ENCODE data around the gene ZHX3. TPM values are rescaled to one million over a fixed set of nuclear protein-coding genes. Genes with fewer than 3 reads are reported as not detected.

Gene ZHX3
- total RNA-seq, 1 experiment from 2014 or later = 22.7 TPM

DNA sequence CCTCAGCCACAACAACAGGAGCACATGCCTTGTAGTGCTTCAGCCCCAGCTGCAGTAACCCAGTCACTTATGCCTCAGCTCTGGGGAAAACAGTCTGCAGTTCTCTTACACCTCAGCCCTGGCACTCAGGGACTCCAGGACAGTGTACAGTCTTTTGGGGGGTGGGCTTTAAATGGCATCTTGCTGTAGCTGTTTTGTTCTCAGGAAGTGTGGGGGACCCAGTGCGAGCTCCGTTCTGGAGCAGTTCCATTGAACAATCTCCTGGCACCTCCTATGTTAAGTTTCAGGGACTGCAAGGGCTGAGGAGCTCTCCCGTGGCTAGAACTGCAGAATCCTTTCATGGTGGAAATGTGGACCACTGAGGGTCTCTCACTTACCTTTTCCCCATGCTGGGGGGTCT is 125.0 kb downstream of the ZHX3 start:
- TF ChIP-seq, protein P1, sequence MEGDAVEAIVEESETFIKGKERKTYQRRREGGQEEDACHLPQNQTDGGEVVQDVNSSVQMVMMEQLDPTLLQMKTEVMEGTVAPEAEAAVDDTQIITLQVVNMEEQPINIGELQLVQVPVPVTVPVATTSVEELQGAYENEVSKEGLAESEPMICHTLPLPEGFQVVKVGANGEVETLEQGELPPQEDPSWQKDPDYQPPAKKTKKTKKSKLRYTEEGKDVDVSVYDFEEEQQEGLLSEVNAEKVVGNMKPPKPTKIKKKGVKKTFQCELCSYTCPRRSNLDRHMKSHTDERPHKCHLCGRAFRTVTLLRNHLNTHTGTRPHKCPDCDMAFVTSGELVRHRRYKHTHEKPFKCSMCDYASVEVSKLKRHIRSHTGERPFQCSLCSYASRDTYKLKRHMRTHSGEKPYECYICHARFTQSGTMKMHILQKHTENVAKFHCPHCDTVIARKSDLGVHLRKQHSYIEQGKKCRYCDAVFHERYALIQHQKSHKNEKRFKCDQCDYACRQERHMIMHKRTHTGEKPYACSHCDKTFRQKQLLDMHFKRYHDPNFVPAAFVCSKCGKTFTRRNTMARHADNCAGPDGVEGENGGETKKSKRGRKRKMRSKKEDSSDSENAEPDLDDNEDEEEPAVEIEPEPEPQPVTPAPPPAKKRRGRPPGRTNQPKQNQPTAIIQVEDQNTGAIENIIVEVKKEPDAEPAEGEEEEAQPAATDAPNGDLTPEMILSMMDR (IDR thresholded peaks at IDR 0.05; ENCODE audit: unreplicated experiment) = no peak
- Mint-ChIP-seq H3K36me3 (ENCODE audit: insufficient read depth, unreplicated experiment) (no peaks in the 10 kb centered on the region), H3K27ac (ENCODE audit: unreplicated experiment) (no peak overlapping the region), H3K4me3 (ENCODE audit: low read depth, unreplicated experiment) (no peak overlapping the region), H3K4me1 (ENCODE audit: low read depth, unreplicated experiment) (no peaks in the 10 kb centered on the region), H3K9me3 (ENCODE audit: low read depth, unreplicated experiment) (peaks cover 22% of the 10 kb centered on the region), H3K27me3 (ENCODE audit: unreplicated experiment) (no peaks in the 10 kb centered on the region)
- no peak for DNase-seq
- intact Hi-C loops (cut with micrococcal nuclease; ENCODE audit: unreplicated experiment) = no loop called here
- CTCF ChIA-PET = interaction anchor here (1.1 kb wide), 1 partner anchor 92 kb away, joined by 3 read pairs; no protein-coding TSS in a partner anchor
- no TSS peak for BruUV-seq (replicated peaks)

DNA sequence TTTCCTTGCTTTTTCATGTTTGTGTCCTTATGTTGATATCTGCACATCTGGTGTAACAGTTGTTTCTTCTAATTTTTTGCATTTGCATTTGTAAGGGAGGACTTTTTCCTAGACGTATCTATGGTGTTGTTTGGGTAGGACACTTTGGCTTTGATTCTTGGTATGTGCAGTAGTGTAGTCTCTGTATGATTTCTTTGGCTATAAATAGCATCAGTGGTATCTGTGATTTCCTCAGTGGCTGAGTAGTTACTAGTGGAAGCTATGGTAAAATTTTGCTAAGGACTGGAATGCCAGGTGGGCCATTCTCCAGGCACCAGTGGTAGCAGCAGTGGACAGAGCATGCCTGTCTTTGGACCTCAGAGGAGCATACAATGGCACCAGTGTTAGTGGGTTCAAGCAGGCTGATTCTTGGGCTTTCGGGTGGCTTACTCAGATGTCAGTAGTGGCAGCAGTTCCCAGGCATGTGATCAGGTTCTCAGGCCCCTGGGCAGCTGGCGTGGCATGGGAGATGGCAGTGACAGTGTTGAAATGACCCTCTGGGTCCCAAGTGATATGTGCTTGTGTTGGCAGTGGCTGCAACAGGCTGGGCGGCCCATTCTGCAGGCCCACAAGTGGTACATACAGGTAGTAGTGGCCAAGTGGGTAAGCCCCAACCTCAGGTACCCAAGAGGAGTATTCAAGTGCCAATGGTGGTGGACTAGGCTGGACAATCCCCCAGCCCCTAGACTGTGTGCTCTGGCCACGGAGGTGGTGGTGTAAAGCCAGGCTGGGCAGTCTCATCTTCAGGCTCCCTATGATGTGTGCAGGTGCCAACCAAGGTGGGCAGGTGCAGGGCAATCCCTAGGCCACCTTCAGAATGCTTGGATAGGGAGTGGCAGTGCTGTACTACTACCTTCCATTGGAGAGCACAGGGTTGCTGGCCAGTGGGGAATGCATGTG is 125.7 kb downstream of the ZHX3 start:
- TF ChIP-seq, protein P1 (IDR thresholded peaks at IDR 0.05; ENCODE audit: unreplicated experiment) = no peak
- CTCF ChIA-PET = no interaction called here
- H3K4me1 Mint-ChIP-seq (ENCODE audit: low read depth, unreplicated experiment) = no peaks in the 10 kb centered on the region
- DNase-seq = no peak
- H3K27ac Mint-ChIP-seq (ENCODE audit: unreplicated experiment) = no peak overlapping the region
- no peaks in the 10 kb centered on the region for H3K36me3 Mint-ChIP-seq (ENCODE audit: insufficient read depth, unreplicated experiment)
- intact Hi-C loops (cut with micrococcal nuclease; ENCODE audit: unreplicated experiment) = no loop called here
- no peak overlapping the region for H3K4me3 Mint-ChIP-seq (ENCODE audit: low read depth, unreplicated experiment)
- no TSS peak for BruUV-seq (replicated peaks)
- peaks cover 19% of the 10 kb centered on the region for H3K9me3 Mint-ChIP-seq (ENCODE audit: low read depth, unreplicated experiment)
- no peaks in the 10 kb centered on the region for H3K27me3 Mint-ChIP-seq (ENCODE audit: unreplicated experiment)

DNA sequence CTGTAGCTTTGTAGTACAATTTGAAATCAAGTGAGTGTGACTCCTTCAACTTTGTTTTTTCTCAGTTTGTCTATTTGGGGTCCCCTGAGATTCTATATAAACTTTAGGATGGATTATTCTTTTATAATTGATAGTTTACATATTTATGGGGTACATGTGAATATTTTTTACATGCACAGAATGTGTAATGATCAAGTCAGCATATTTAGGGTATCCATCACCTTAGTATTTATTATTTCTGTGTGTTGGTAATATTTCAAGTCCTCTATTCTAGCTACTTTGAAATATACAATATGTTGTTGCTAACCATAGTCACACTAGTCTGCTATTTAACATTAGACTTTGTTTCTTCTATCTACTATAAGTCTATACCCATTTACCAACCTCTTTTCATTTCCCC is 129.9 kb downstream of the ZHX3 start:
- no peak for DNase-seq
- TF ChIP-seq, protein P1 (IDR thresholded peaks at IDR 0.05; ENCODE audit: unreplicated experiment) = no peak
- CTCF ChIA-PET = no interaction called here
- Mint-ChIP-seq H3K27me3 (ENCODE audit: unreplicated experiment) (no peaks in the 10 kb centered on the region), H3K9me3 (ENCODE audit: low read depth, unreplicated experiment) (peaks cover 15% of the 10 kb centered on the region), H3K4me1 (ENCODE audit: low read depth, unreplicated experiment) (no peaks in the 10 kb centered on the region), H3K4me3 (ENCODE audit: low read depth, unreplicated experiment) (no peak overlapping the region), H3K27ac (ENCODE audit: unreplicated experiment) (no peak overlapping the region), H3K36me3 (ENCODE audit: insufficient read depth, unreplicated experiment) (no peaks in the 10 kb centered on the region)
- BruUV-seq (replicated peaks) = no TSS peak
- intact Hi-C loops (cut with micrococcal nuclease; ENCODE audit: unreplicated experiment) = no loop called here

DNA sequence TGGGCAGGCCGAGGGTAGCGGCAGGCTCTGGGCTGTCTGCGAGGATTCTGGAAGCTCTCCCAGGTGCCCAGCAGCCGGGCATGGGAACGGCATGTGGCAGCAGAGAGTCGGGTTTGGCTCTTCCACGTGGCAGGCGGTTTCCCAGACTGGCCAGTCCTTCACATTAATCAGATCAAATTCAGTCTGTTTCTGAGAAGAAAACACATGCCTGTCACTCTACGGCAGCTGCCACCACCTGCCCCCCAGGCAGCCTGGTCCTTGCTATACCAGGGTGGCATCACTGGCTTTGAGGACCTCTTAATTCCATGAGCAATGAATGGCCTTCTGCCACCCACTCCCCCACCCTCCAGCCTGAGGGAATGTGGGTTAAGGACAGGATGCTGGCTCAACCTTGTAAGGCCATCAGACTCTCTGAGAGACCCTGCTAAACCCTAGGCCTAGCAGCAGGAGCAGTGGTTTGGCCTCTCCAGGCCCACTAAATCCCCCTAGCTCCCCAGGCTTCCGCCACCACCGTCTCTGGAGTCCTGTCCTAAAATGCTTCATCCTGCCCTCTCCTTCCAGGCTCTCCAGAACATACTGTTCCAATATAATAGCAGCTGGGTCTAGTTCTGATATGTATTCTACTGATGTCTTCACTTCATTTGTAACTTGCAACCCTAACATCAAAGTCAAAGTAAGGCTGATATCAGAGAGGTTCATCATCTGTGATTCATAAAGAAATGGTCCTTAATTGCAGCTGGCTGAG is 132.3 kb downstream of the ZHX3 start:
- H3K4me1 Mint-ChIP-seq (ENCODE audit: low read depth, unreplicated experiment) = no peaks in the 10 kb centered on the region
- DNase-seq = no peak
- H3K27me3 Mint-ChIP-seq (ENCODE audit: unreplicated experiment) = no peaks in the 10 kb centered on the region
- intact Hi-C loops (cut with micrococcal nuclease; ENCODE audit: unreplicated experiment) = no loop called here
- BruUV-seq (replicated peaks) = no TSS peak
- H3K27ac Mint-ChIP-seq (ENCODE audit: unreplicated experiment) = no peak overlapping the region
- CTCF ChIA-PET = no interaction called here
- no peaks in the 10 kb centered on the region for H3K36me3 Mint-ChIP-seq (ENCODE audit: insufficient read depth, unreplicated experiment)
- H3K9me3 Mint-ChIP-seq (ENCODE audit: low read depth, unreplicated experiment) = peaks cover 10% of the 10 kb centered on the region
- TF ChIP-seq, protein P1 (IDR thresholded peaks at IDR 0.05; ENCODE audit: unreplicated experiment) = no peak
- H3K4me3 Mint-ChIP-seq (ENCODE audit: low read depth, unreplicated experiment) = no peak overlapping the region
